Measurements from ENCODE around the gene ZNF138.
A peak's percentile ranks its signal among the peaks of the same experiment; 100 is the strongest.

ZNF138 gene

GRCh38 chr7:64877714-64878610 lies 83.7 kb downstream of the ZNF138 start:
- TF ChIP-seq, protein P1, sequence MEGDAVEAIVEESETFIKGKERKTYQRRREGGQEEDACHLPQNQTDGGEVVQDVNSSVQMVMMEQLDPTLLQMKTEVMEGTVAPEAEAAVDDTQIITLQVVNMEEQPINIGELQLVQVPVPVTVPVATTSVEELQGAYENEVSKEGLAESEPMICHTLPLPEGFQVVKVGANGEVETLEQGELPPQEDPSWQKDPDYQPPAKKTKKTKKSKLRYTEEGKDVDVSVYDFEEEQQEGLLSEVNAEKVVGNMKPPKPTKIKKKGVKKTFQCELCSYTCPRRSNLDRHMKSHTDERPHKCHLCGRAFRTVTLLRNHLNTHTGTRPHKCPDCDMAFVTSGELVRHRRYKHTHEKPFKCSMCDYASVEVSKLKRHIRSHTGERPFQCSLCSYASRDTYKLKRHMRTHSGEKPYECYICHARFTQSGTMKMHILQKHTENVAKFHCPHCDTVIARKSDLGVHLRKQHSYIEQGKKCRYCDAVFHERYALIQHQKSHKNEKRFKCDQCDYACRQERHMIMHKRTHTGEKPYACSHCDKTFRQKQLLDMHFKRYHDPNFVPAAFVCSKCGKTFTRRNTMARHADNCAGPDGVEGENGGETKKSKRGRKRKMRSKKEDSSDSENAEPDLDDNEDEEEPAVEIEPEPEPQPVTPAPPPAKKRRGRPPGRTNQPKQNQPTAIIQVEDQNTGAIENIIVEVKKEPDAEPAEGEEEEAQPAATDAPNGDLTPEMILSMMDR (IDR thresholded peaks at IDR 0.05; ENCODE audit: borderline replicate concordance, control extremely low read depth, extremely low read depth, insufficient read depth, missing control alignments) = no peak
- in situ Hi-C loops (cut with MboI; ENCODE audit: low sequenced_read_pairs, unreplicated experiment) = no loop called here
- DNase-seq (ENCODE audit: low spot score) = peak; percentile 14

GRCh38 chr7:64878684-64879083 lies 84.5 kb downstream of the ZNF138 start:
- TF ChIP-seq, protein P1 (IDR thresholded peaks at IDR 0.05; ENCODE audit: borderline replicate concordance, control extremely low read depth, extremely low read depth, insufficient read depth, missing control alignments) = no peak
- no peak for DNase-seq (ENCODE audit: low spot score)
- in situ Hi-C loops (cut with MboI; ENCODE audit: low sequenced_read_pairs, unreplicated experiment) = no loop called here

DNA sequence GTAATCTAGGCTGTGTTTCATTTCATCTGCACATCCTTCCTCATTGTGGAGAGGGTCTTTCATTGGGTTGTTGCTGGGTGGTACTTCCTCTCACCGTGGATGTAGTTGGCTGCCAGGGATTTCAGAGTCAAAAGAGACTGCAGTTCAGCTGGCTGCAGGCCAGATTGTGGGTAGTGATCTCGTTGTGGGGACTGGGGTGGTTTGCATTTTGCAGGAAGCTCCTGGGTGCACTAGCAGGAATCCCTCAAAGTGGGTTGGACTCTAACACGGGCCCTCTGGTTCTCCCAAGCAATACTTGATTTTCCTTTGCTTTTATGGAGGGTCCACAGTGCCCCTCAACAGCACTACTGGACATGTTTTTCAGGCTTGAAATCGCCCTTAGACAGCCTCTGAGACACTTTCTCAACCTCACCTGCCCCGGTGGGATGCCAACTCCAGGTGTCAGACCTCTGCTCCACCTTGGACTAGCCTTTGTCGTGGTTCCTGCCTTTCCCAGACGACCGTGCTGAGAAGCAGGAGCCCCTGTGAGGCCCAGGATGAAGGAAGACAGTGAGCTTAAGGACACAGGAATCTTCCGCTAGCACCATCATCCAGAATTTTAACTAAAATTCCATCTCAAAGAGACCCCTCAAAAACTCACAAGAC lies 85.0 kb downstream of the ZNF138 start:
- no peak for DNase-seq (ENCODE audit: low spot score)
- TF ChIP-seq, protein P1 (IDR thresholded peaks at IDR 0.05; ENCODE audit: borderline replicate concordance, control extremely low read depth, extremely low read depth, insufficient read depth, missing control alignments) = no peak
- in situ Hi-C loops (cut with MboI; ENCODE audit: low sequenced_read_pairs, unreplicated experiment) = no loop called here

DNA sequence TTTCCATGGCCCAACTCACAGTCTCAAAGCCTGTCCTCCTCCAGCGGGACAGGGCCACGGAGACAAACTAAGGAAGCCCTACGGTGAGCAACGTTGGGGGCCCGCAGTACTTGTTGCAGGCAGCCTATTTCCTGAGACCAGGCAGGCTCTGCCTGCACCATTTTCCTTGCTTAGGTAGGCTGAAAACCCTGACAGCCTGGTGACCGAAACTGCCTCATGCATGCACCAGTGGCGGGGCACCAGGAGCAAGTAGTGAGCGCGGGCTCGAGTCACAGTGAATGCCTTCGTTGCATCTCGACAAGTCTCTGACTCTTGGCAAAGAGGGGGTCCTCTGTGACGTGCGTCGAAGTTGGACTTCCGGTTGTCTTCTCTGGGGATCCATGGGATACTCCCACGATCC lies 85.6 kb downstream of the ZNF138 start:
- peak; percentile 22 for DNase-seq (ENCODE audit: low spot score)
- TF ChIP-seq, protein P1 (IDR thresholded peaks at IDR 0.05; ENCODE audit: borderline replicate concordance, control extremely low read depth, extremely low read depth, insufficient read depth, missing control alignments) = no peak
- in situ Hi-C loops (cut with MboI; ENCODE audit: low sequenced_read_pairs, unreplicated experiment) = no loop called here

- in situ Hi-C loops (cut with MboI; ENCODE audit: low sequenced_read_pairs, unreplicated experiment) = no loop called here
- TF ChIP-seq, protein P1 (IDR thresholded peaks at IDR 0.05; ENCODE audit: borderline replicate concordance, control extremely low read depth, extremely low read depth, insufficient read depth, missing control alignments) = no peak
- no peak for DNase-seq (ENCODE audit: low spot score)
These were observed 86.4 kb downstream of the ZNF138 start for GRCh38 chr7:64880322-64881297.

Measured in GM13976 (cell line).